Activated CD4-positive, alpha-beta T cell treated with anti-CD3 and anti-CD28 coated beads, Interleukin-10, Interleukin-2, amounts not matched to agents 100 ng/mL and 50 ng/mL, durations not matched to agents 16 hours and 8 hours (primary cell): ENCODE measurements around the gene MTUS2.

Experiments used
- DNase-seq: peaks from one replicate; pipeline ENCODE4 v3.0.0-alpha.2; 2020

Gene MTUS2

DNA sequence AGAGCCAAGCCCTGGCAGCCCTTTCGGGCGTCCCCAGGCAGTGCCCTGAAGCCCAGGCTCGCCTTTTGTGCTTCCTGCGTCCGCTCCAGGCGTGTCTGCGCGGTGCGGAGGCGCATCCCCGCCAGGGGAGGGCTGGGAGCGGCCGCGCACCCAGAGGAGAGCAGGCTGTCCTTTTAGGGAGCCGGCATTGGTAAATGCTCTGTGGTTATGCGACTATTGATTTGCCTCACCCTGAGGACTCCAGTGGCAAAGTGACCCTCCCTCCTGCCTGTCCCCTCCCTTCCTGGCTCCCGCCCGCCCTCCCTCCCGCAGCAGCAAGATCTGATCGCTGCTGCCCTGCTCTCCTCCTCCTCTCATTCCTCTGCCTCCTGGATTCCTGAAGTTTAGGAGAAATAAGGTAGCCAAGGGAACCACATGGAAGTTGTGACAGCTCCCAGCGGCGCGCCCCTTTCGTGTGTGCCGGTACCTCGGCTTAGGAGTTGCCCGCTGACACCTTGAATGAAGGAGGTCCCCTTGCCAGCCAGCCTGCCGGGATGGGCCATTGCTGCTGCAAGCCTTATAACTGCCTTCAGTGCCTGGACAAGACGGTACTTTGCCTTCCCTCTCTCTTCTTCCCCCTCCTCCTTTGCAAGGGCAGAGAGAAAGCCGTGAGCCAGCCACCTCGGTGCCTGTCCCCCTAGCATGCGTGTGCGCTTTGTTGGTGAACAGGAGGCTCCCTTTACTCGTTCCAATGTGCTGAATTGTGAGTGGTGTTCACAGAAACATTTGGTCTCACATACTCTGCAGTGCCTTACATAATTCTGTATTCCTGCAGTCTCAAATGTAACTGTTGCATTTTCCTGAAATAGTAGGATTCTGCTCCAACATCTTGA lies 608.4 kb downstream of the MTUS2 start:
- DNase-seq, result no peak

DNA sequence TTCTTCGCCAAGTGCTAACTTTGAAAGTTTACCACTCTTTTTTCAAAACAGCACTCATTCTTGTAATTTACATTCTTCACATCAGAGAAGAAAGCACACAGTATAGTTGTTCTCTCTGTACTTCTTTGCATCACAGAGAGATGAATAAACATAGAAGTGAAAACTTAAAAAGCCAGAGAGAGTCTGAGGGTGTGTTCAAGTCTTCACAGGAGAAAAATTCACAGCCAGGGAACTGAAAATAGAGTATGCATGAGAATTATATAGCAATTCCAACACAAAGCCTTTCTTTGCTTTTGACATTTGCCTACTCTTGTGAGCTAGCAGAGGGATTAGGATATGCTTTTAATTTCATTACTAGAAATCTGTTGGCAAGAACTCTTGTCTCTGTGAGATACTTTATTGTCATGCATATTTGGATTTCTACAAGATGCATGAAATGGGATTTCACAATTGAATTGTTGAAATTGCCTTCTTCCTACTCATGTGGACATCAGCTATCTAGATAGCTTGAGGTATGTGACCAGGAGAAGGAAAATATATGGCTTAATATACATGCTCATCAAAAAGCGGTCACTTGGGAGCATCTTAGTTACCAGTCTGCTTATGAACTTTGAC lies 609.3 kb downstream of the MTUS2 start:
- DNase-seq, result no peak

DNA sequence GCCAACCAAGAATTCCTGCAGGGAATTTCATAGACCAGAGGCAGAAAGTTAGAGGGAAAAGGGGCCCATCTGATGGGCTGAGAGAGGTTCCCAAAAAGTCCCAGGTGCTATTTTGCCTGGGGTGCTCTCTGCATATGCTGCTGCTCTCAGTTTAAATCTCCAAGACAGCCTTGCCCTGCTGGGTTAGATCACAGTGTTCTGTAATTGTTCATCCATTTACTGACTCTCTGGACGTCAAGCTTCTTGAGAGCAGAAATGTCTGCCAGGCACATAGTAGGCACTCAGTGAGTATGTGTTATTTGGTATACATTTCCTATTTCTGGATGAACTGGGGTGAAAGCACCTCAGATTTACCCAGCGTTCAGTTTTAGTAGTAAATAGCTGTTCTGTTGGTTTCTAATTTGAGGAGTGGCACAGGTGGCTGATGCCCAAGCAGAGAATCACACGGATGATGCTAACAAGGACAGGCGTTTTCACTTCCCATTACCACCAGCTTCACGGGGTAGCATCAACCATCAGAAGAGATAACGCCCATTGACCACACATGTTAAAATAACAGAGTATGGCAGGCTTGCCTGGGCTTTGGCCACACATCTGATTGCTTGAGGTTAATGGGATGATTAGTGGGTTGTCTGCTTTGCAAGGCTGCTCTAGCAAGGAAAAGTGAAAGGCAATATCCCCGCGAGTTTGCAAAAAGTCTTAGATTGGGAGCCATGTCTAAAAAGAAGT lies 614.2 kb downstream of the MTUS2 start:
- DNase-seq, result no peak

DNA sequence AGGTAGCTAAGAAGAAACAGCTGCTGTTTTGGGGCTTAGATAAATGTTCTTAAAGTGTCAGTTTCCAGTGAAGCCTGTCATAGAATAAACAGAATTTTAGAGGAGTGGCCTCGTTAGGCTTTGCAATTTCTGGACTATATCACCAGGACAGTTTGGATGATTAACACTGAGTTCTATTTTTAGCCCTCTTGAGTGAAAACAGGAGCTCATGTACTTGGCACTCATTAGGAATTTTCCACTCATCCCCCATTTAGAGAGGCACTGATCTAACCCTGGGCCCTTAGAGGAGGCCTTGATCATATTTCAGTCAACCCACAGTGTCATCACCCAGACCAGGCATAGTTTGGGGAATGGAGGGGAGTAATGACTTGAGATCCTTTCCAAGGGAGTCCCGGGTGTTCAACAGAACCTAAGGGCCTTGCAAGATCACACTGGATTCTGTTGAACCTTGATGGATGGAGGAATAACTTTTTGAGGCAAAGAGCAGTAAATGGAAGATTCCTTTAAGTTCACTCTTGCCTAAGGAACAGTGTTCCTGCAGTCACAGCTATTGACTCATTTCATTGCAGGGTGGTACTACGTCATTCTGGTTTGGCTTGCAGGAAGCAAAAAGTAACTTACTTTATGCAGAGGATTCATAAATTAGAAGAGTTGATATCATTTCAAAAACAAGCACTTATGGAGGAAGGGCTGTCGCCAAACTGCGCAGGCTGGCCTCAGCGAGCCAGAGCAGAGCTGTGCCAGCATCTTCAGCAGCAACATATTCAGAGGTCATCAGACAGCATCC lies 615.2 kb downstream of the MTUS2 start:
- DNase-seq, result no peak

GRCh38 chr13:29436291-29436690 lies 616.2 kb downstream of the MTUS2 start:
- DNase-seq, result no peak

DNA sequence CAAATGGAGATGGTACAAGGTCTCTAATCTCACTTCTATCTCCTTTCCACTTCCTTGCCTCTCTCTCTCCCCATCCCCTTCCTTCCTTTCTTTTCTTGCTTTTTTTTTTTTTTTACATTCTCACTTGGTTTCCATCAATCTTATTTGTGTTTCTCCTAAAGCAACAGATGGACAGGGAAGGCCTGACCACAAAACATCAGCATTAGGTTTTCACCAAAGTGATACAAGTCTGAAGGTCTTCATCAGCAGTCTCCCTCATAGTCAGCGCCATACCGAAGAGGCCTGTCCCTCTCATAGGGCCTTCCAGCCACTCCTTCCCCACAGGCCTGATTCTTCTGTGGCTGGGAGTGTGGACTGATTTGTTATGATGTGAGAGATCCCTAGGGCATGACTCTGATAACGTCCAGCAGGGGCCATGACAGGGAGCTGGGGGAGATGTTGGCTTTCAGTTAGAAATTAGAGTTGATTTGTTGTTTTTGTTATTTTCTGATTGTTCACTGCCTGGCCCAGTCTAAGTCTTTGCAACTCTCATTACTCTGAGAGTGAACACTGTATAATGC lies 616.7 kb downstream of the MTUS2 start:
- DNase-seq, result no peak

- DNase-seq, result no peak
These were observed 618.6 kb downstream of the MTUS2 start for GRCh38 chr13:29438769-29439168.

GRCh38 chr13:29439601-29440388 lies 619.7 kb downstream of the MTUS2 start:
- no peak for DNase-seq

- DNase-seq, result no peak
These were observed 621.2 kb downstream of the MTUS2 start for GRCh38 chr13:29441306-29441705.

DNA sequence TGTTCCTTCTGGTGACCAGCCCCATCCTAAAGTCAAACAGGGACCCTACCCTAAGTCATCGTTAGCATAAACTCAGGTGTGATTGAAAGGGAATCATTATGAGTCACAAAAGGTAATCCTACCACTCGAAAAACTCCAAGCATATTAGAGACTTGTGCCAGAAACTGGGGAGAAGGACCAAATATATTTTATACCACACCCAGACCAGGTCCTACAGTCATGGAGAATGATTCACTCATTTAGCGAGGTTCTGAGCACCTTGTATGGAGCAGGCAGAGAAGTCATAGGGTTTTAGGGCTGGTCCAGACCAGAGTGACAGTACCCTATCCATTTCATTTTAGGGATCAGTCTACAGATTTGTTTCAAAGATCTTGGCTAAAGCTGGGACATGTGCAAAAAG lies 625.9 kb downstream of the MTUS2 start:
- DNase-seq, result no peak

- no peak for DNase-seq
These were observed 628.0 kb downstream of the MTUS2 start for GRCh38 chr13:29448174-29448573.

- DNase-seq, result no peak
These were observed 629.6 kb downstream of the MTUS2 start for GRCh38 chr13:29449726-29450125.

DNA sequence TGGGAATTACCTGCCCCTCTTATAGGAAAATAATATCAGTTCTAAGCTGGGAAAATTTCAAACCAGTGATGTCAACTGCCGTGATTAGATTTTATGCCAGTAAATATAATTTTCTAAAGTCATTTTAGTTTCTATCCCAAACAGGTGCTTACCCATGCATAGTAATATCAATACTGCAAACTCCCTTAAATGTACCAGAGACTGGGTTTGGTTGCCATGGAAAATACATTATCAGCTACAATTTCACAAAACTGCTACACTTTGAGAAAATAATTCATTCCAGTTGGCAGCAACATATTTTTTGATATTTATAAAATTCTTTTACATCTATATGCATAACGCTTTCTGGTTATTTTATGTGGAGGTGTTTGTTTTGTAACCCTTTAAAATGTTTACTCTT lies 631.8 kb downstream of the MTUS2 start:
- no peak for DNase-seq

DNA sequence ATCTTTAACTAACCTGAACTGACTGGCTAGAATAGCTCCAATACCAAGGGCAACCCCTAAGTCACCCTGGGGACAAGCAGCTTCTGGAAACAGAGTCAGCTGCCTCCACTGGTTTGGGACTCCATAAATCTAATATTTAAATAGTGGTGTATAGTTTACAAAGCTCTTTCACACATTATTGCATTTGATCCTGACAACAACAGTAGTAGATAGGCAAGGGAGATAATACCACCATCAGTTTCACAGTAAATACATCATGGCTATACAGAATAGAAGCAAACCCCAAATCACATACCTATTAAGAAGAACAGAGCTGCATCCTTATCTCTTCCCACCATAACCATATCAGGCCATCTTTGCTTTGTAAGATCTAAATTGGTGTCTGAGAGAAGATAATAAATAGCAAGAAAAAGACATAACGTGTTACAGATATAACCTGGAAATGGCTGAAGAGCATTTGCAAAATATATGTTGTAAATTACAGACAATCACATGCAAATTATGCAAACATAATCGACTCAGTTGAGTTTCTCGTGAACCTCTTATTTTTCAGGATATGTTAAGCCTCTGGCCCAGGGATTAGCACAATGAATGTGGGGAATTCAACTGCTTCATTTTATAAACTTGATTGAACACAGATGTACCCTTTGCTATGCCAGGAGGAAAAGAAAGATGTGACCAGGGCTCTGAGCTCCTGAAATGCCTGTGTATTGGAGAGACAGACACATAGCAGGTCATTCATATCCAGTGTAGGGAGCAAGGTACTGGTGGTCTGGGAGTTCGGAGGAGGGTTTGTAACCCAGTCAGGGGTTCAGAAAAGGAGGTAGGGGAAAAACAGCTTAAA lies 632.9 kb downstream of the MTUS2 start:
- DNase-seq, result no peak

- no peak for DNase-seq
These were observed 633.5 kb downstream of the MTUS2 start for GRCh38 chr13:29453617-29454011.

- peak; percentile 4 for DNase-seq
These were observed 634.9 kb downstream of the MTUS2 start for GRCh38 chr13:29454931-29455481.

DNA sequence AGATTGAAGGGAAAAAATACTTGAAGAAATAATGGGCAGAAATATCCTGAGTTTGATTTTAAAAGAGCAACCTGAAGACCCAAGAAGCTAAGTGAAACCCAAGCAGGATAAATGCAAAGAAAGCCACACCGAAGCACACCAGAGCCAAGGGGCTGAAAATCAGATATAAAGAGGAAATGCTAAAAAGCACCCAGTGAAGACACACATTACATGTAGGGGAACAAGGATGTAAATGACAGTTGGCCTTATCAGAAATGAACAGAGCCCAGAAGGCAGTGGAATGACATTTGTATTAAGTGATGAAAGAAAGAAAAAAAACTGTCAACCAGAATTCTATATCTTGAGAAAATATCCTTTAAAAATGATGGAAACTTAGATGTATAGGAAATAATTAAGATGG lies 636.3 kb downstream of the MTUS2 start:
- DNase-seq, result no peak

GRCh38 chr13:29457299-29457698 lies 637.2 kb downstream of the MTUS2 start:
- no peak for DNase-seq

DNA sequence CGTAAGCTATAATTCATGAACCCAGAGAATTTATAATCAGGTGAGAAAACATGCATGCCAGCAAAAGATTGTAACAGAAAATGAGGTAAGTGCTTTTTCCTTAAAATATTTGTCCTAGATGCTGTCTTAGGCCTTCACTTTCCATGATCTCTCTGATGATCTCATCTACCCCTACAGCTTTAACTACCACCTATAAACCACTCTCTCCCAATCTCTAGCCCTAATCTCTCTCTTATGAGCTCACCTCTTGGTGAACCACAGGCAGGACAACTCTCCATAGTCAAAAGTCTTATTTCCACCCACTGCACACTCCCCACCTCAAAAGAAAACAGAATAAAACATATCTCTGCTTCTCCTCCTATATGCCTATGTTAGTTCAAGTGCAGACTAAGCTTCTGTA lies 638.3 kb downstream of the MTUS2 start:
- DNase-seq, result no peak

- DNase-seq, result no peak
These were observed 639.7 kb downstream of the MTUS2 start for GRCh38 chr13:29459813-29460355.
